Coronary artery (tissue), 2 donors: ENCODE results near the gene ZFYVE9.

Experiments
- DNase-seq: peaks from one replicate; pipeline ENCODE4 v3.0.0-alpha.2; 2017; ENCODE audit warnings: low spot score
- H3K27ac ChIP-seq, 2 donors: fragments of 200-600 bp; sonication (generic); one replicate each; pipeline ENCODE4 v1.5.1; 2016 to 2019
- H3K4me3 ChIP-seq: fragments of 200-600 bp; sonication (generic); 2 replicates; pipeline ENCODE4 v1.5.1; 2016; ENCODE audit warnings: mild to moderate bottlenecking, moderate library complexity
- TF ChIP-seq, protein P1 (sequence below): fragments of 200-600 bp; sonication (generic); IDR thresholded peaks from one replicate; pipeline ENCODE4 v1.5.1; 2019; ENCODE audit warnings: antibody characterized with exemption

ZFYVE9 gene

GRCh38 chr1:52323731-52324130, 181.8 kb downstream of the ZFYVE9 start:
- no peak overlapping the region for H3K27ac ChIP-seq

GRCh38 chr1:52325786-52326185, 183.9 kb downstream of the ZFYVE9 start:
- DNase-seq, result no peak
- TF ChIP-seq, protein P1, sequence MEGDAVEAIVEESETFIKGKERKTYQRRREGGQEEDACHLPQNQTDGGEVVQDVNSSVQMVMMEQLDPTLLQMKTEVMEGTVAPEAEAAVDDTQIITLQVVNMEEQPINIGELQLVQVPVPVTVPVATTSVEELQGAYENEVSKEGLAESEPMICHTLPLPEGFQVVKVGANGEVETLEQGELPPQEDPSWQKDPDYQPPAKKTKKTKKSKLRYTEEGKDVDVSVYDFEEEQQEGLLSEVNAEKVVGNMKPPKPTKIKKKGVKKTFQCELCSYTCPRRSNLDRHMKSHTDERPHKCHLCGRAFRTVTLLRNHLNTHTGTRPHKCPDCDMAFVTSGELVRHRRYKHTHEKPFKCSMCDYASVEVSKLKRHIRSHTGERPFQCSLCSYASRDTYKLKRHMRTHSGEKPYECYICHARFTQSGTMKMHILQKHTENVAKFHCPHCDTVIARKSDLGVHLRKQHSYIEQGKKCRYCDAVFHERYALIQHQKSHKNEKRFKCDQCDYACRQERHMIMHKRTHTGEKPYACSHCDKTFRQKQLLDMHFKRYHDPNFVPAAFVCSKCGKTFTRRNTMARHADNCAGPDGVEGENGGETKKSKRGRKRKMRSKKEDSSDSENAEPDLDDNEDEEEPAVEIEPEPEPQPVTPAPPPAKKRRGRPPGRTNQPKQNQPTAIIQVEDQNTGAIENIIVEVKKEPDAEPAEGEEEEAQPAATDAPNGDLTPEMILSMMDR, result no peak
- no peak overlapping the region for H3K27ac ChIP-seq
- H3K4me3 ChIP-seq, result no peak overlapping the region

More at GRCh38 chr1:52323731-52324130, 181.8 kb downstream of the ZFYVE9 start:
- TF ChIP-seq, protein P1, result no peak
- H3K4me3 ChIP-seq, result no peak overlapping the region
- DNase-seq, result no peak

- no peak overlapping the region for H3K4me3 ChIP-seq
- H3K27ac ChIP-seq, result no peak overlapping the region
- DNase-seq, result no peak
- TF ChIP-seq, protein P1, result no peak
Observed at GRCh38 chr1:52328615-52329014, 186.7 kb downstream of the ZFYVE9 start.

- TF ChIP-seq, protein P1, result no peak
- H3K27ac ChIP-seq, result no peak overlapping the region
- no peak for DNase-seq
- no peak overlapping the region for H3K4me3 ChIP-seq
Observed at GRCh38 chr1:52332411-52332810, 190.5 kb downstream of the ZFYVE9 start.

DNA sequence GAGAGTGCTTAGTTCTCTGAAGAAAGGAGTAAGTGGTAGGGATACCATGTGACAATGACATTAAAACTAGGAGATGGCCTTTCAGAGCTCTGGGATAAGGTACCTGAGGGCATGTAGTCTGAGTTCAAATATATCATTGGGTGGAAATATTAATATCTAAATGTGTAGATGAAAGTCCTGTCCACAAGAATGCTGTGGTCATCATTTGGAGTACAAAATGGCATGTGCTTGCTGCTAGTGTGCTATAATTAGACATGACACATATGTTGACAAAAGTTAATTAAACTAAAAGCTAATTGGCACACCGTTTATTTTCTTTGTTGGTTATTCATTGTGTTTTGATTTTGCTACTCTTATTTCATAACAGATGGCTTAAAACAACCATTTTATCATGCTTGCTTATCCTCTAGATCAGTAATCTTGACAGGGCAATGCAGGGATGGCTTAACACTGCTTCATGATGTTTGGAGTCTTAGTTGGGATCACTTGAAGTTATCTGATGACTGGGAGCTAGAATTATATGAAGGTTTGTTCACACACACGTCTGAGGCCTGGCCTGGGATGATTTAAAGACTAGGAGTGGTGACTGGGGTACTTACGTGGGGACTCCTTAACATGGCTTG, 193.1 kb downstream of the ZFYVE9 start:
- DNase-seq, result no peak
- TF ChIP-seq, protein P1, result no peak
- H3K4me3 ChIP-seq, result no peak overlapping the region
- no peak overlapping the region for H3K27ac ChIP-seq

- no peak overlapping the region for H3K27ac ChIP-seq
- no peak overlapping the region for H3K4me3 ChIP-seq
- TF ChIP-seq, protein P1, result no peak
- DNase-seq, result no peak
Observed at GRCh38 chr1:52337439-52337838, 195.6 kb downstream of the ZFYVE9 start.

GRCh38 chr1:52341655-52342260, 199.9 kb downstream of the ZFYVE9 start:
- no peak overlapping the region for H3K4me3 ChIP-seq
- TF ChIP-seq, protein P1, result no peak
- H3K27ac ChIP-seq, result no peak overlapping the region
- no peak for DNase-seq
